ENCODE measurements around the gene PAGE4.

Gene PAGE4

GRCh38 chrX:49877397-49878101, 48.4 kb downstream of the PAGE4 start:
- no peak for DNase-seq

GRCh38 chrX:49878128-49878833, 49.2 kb downstream of the PAGE4 start:
- no peak for DNase-seq

- peak in 1 of 2 experiments; percentile 29 for DNase-seq
Measured at GRCh38 chrX:49878834-49879655, 49.9 kb downstream of the PAGE4 start, which contains the start of gene USP27X. USP27X (plus strand) TSS chrX:49879484; CDS start chrX:49880308, 824 bp downstream.

- no peak for DNase-seq
Measured at GRCh38 chrX:49879656-49880277, 50.7 kb downstream of the PAGE4 start.

GRCh38 chrX:49880668-49881067, 51.6 kb downstream of the PAGE4 start:
- no peak for DNase-seq

Measured in cerebellar nuclear complex (tissue), 1 donor.